HG03103 (cell line): ENCODE measurements around the gene PTOV1.

ENCODE experiments used
- ATAC-seq: cut with Tn5 transposase; IDR thresholded peaks from one replicate; pipeline ENCODE4 v1.9.1; 2021; ENCODE audit warnings: low read depth; ENCODE audit not compliant: unreplicated experiment

The PTOV1 gene

GRCh38 chr19:49857061-49857837, 6.3 kb downstream of the PTOV1 start:
- ATAC-seq, result no peak

GRCh38 chr19:49857838-49858087, 6.8 kb downstream of the PTOV1 start:
- ATAC-seq, result no peak

- no peak for ATAC-seq
Observed at GRCh38 chr19:49858088-49858985, 7.4 kb downstream of the PTOV1 start.

- ATAC-seq, result no peak
Observed at GRCh38 chr19:49859682-49860335, 8.8 kb downstream of the PTOV1 start.

GRCh38 chr19:49860336-49861102, 9.6 kb downstream of the PTOV1 start:
- no peak for ATAC-seq

- ATAC-seq, result no peak
Observed at GRCh38 chr19:49861107-49861506, 10.1 kb downstream of the PTOV1 start.

- no peak for ATAC-seq
Observed at GRCh38 chr19:49861541-49862378, 10.8 kb downstream of the PTOV1 start.

GRCh38 chr19:49862391-49863253, 11.7 kb downstream of the PTOV1 start:
- ATAC-seq, result no peak

- no peak for ATAC-seq
Observed at GRCh38 chr19:49863254-49863934, 12.4 kb downstream of the PTOV1 start.

GRCh38 chr19:49863935-49864320, 13.0 kb downstream of the PTOV1 start:
- ATAC-seq, result no peak

- no peak for ATAC-seq
Observed at GRCh38 chr19:49864890-49865289, 13.9 kb downstream of the PTOV1 start.

- ATAC-seq, result no peak
Observed at GRCh38 chr19:49866933-49867782, 16.2 kb downstream of the PTOV1 start, which contains the start of gene PNKP. Gene PNKP, minus strand, starts transcription at chr19:49867576. Its CDS starts 372 bp downstream, at chr19:49867204.

GRCh38 chr19:49869009-49869483, 18.1 kb downstream of the PTOV1 start:
- peak; percentile 1 for ATAC-seq

GRCh38 chr19:49869484-49870308, 18.7 kb downstream of the PTOV1 start:
- ATAC-seq, result peak; percentile 49

- ATAC-seq, result no peak
Observed at GRCh38 chr19:49870309-49870901, 19.4 kb downstream of the PTOV1 start.
